NCI-H187 treated with DMSO at 0.1 percent for 48 hours (cell line): ENCODE measurements around the gene ADD1.

Experiments used
- DNase-seq: peaks from one replicate; lab custom pipeline; 2025; lab: John Stamatoyannopoulos, UW

ADD1 gene, protein sequence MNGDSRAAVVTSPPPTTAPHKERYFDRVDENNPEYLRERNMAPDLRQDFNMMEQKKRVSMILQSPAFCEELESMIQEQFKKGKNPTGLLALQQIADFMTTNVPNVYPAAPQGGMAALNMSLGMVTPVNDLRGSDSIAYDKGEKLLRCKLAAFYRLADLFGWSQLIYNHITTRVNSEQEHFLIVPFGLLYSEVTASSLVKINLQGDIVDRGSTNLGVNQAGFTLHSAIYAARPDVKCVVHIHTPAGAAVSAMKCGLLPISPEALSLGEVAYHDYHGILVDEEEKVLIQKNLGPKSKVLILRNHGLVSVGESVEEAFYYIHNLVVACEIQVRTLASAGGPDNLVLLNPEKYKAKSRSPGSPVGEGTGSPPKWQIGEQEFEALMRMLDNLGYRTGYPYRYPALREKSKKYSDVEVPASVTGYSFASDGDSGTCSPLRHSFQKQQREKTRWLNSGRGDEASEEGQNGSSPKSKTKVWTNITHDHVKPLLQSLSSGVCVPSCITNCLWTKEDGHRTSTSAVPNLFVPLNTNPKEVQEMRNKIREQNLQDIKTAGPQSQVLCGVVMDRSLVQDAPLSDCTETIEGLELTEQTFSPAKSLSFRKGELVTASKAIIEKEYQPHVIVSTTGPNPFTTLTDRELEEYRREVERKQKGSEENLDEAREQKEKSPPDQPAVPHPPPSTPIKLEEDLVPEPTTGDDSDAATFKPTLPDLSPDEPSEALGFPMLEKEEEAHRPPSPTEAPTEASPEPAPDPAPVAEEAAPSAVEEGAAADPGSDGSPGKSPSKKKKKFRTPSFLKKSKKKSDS

GRCh38 chr4:2843263-2843940, at the start of gene ADD1:
Gene ADD1, plus strand, starts transcription at chr4:2843844. Its CDS starts 32,072 bp downstream, at chr4:2875916.
- DNase-seq, result peak; percentile 53

DNA sequence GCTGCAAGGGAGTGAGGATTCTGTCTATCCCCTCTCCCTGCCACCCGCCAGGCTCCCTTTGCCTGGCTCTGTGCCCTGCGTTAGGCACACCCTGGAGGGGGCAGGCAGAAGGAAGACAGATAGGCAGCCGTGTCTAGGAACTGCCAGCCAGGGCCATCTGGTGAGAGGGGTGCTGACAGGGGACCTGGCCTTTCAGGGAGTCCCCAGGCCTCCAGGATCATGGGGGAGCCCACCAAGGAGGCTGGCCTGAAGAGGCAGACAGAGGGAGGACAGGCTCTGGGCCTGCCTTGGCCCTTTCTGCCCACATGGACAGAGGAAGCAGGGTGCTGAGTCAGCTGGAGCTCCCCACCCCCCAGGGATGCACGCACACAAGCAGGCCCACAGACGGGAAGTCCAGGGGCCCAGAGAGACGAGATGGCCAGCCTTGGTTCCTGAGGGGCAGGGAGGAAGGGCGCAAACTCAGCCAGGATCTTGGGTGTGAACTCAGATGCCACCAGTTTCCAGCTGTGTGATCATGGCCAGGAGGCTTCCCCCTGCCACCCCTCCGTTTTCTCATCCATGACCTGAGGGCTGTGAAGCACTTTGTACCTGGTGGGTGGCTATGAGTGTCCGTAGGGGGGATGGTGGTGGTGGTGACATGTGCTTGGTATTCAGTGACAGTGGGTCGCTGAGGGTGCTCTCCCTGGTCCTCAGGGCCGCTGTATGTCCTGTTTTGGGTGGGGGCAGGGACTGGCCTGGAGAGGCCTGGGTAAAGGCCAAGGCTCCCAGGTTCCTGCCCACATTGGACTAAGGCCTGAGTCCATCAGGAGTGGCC, 49.0 kb upstream of the ADD1 start:
- DNase-seq, result no peak

- no peak for DNase-seq
These were observed 48.2 kb upstream of the ADD1 start for GRCh38 chr4:2795300-2795892.

DNA sequence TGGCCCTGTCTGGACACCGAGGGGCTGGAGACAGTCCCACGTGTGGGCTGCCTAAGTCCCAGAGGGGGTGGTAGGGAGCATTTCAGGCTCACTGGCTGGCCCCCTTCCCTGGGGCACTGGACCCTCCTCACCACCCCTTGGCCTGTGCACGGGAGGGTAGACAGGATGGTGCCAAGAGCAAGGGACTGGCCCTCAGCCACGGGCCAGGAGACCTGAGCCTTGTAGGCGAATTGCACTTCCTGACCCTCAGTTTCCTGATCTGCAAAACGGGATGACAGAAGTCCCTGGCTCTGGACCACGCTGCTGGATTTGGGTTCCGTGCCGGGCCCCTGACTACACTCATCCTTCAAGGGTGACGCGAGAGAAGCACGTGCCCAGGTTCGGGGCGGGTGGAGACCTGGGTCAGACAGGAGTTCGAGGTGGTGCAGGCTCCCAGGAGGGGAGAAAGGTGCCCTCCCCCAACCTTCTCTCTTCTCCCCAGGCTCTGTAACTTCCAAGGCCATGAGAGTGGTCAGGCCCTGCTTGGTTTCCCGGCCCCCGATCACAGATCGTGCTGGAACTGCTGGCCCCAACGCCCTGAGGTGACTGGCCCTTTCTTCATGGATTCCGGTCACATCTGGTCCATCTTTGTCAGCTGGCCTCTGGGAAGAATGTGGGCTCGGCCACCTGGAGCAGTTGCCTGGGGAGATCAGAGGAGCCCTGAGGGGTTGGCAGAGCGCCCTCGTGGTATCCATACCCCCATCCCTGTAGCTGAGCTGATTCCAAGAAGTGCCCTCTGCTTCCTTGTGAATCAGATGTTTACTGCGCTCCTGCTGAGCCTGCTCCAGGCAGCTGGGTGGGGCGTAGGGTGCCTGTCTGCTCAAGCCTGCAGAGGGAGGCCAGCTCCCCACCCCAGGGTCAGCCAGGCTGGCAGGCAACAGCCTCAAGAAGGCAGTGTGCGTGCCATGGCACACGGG, 47.5 kb upstream of the ADD1 start:
- DNase-seq, result no peak

GRCh38 chr4:2796849-2797544, 46.6 kb upstream of the ADD1 start:
- DNase-seq, result no peak

DNA sequence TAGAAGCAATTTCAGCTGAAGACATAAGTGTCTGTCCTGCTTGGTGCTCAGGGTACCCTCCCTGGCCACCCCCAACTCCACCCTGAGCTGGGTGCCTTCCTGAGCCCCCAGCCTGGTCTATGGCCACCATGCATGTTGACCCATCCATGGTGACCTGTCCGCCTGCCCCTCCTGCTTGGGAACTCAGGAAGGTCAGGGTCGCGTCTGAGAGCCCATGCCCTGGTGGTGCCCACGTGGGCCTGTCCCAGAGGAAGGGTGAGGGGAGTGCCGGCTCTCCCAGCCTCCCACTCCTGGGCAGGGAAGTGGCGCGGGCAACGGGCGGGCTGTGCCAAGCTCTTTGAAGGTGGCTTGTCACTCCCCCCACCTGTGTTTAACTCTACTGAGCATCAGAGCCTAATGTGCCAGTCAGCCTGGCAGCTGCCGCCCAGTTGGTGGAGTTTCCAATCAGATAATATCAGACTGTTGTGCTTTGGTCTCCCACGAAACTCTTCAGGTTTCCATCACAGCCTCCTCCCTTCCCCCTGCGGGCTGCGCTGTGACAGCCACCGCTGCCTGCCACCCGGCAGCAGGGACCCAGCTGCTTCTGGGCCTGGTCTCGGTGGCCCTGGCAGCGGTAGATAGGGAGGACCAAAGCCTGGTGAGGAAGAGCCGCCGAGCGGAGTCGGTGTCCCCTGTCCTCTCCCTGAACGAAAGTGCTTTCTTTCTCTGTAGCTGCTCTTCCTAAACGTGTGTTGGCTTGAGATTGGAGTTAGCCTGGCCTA, 45.9 kb upstream of the ADD1 start:
- DNase-seq, result no peak

GRCh38 chr4:2798399-2799223, 45.0 kb upstream of the ADD1 start:
- DNase-seq, result no peak

GRCh38 chr4:2799224-2799911, 44.3 kb upstream of the ADD1 start:
- DNase-seq, result no peak

DNA sequence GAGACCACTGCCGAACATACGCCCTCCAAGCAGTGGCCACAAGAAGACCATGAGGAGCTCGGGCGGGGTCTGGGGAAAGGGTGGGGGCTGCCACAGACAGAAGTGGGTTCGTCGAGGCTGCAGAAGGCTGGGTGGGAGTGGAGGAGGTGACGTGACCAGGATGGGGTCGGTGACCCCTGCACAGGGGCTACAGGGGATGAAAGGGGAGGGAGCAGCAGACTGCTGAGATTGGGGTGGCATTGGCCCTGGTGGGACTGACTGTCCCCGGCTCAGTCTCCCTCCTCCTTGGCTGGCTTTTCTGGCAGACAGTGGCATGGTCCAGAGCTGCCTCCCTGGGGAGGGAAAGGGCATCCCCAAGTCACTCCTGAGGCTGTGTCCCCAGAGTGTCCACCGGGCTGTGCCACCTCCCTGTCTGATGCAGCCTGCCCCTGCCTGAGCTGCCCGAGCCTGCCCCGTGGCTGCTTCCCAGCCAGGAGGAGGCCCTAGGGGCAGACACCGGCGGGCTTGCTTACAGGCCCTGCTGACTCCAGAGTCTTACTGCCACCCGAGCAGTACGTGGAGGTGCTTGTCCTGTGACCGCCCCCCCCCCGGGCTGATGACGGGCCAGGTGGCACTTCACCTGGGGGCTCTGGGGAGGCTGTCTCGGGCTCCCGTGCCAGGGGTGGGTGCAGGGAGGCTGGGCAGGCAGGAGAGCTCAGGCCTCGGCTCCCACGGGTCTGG, 43.5 kb upstream of the ADD1 start:
- no peak for DNase-seq

DNA sequence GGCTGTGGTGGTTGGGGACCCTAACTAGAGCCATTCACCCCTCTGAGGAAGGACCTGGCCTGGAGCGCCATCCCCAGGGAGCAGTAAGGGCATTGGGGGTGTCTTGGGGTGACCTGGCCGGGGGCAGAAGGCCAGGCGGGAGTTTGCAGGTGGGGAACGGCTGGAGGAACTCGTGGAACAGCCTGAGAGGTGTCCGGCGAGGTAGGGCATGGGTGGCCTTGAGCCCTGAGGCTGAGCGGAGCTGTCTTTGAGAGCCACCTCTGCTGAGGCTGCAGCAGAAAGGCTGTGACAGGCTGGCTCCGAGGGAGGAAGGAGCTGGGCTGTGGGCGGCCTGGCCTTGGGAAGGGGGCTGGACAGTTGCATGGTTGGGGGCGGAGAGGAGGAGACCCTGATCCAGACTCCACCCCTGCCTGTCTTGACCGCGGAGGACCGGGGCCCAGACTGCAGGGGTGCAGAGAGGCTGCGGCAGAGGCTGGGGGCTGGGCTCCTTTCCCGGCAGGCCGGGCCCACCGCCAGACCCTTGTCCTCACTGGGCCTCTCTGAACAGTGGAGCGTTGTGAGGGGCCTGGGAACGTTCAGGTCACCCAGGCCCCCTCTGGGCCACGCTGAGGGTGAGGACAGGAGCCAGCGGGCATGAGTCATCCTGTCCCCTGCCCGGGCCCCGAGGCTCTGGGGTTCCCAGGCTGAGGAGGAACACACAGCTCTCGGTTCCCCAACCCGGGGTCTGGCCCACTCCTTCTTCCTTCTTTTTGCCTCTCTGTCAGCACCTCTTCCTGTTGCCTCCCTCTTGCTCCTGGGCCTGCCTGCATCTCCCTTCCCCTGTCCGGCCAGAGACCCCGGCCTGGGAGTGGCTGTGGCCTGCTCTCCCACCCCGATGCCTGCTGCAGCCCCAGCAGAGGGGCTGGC, 42.7 kb upstream of the ADD1 start:
- no peak for DNase-seq

DNA sequence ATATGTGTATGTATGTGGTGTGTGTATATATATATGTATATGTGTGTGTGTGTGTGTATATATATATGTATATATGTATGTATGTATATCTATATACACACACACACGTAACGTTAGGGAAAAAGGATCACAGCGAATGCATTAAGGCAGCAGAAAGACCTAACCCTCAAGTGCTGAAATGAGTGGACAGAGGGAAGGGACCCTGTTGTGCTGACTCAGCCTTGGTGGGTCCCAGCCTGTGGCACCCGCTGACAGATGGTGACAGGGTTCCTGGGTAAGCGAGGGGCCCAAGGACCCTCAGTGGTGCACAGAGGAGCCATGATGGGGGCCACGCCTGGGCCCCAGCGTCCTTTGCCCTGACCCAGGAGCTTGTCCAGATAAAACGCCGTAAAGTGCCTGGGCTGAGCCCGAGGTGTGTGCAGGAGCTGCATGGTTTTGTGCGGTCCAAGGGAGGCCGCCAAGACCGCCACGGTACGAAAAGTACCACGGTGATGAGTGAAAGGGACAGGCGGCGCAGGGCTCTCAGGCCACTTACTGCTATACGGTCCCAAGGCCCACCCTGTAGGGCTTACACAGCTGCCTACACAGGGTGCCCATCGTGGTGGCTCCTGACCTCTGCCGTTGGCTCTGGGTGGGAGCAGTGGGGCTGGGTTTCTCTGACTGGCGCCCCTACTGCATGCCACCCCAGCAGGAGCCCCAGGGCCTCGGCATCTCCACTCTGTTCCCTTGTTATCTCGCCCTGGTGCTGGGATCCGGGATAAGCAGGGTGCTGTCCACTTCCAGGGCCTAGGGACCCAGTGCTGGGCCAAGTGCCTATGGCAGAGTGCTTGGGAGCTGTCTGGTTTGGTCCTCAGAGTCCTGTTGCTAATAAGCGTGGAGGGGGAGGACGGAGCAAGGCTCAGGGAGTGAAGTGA, 40.8 kb upstream of the ADD1 start:
- DNase-seq, result no peak

GRCh38 chr4:2803624-2804448, 39.8 kb upstream of the ADD1 start:
- no peak for DNase-seq

DNA sequence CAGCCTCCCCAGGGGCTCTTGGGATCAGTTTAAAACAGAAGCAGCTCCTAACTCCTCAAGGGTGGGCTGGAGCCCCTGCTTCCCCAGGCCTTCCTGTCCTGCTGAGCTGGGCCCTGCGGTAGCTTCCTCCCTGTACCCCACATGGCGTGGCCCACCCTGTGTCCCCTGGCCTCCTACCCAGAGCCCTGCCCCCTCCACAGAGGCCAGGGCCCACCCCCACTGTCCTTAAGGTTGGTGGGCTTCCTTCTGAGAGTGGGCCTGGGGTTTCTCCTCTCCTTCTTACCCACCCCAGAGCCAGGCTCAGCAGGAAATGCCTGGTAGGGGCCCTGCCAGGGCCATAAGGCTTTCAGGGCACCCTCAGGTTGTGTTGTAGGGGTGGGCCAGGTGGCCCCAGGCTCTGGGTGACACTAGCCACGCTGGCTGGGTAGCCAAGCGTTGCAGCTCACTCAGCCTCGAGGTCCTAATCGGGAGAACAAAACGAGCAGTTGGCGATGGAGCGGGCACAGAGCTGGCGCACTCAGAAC, 39.1 kb upstream of the ADD1 start:
- no peak for DNase-seq
